DOHH2 (cell line): ENCODE data around the gene HORMAD2.

Experiments used
- CTCF ChIP-seq: fragments of 200-600 bp; sonication (generic); IDR thresholded peaks from one replicate; pipeline ENCODE4 v1.5.1; 2014; ENCODE audit warnings: antibody characterized with exemption, mild to moderate bottlenecking, low read depth, low read length; ENCODE audit not compliant: poor library complexity, severe bottlenecking
- EZH2phosphoT487 ChIP-seq: fragments of 200-600 bp; sonication (generic); IDR thresholded peaks from 2 replicates; pipeline ENCODE4 v1.6.1; 2017; ENCODE audit warnings: borderline replicate concordance, mild to moderate bottlenecking, antibody characterized with exemption, low read length, moderate library complexity, mixed read lengths

GRCh38 chr22:30129636-30130035, 49.4 kb downstream of the HORMAD2 start:
- TF ChIP-seq CTCF (no peak), EZH2phosphoT487 (no peak)
